K562 (cell line): Measurements from ENCODE around the gene INPP5D. TPM values are rescaled to one million over a fixed set of nuclear protein-coding genes. Genes with fewer than 3 reads are reported as not detected.

ENCODE experiments used
- ATAC-seq: fragments of 200-7000 bp; cut with Tn5 transposase; 3 replicates; pipeline ENCODE4 v1.9.1; 2020; ENCODE audit warnings: moderate library complexity
- BruUV-seq: library from RNA; stranded (reverse); fragments of 400-500 nt; replicated peaks from 2 replicates; lab custom pipeline; 2021; lab: Mats Ljungman, UMichigan
- CTCF ChIA-PET: fragments of 300-600 bp; formaldehyde crosslinking; extraction: SDS; loops from one replicate; lab custom pipeline; 2021; ENCODE audit warnings: low intra/inter-chr PET ratio; lab: Yijun Ruan, JAX
- POLR2A ChIA-PET: fragments of 300-600, 350-650 bp; sonication (Branson Sonifier 250); formaldehyde crosslinking; extraction: SDS; loops from one replicate; lab custom pipeline; 2021; ENCODE audit warnings: antibody characterized with exemption, inconsistent platforms; lab: Yijun Ruan, JAX
- DNase-seq, 4 experiments: peaks; one replicate each; pipeline versions ENCODE4 v3.0.0 to v3.0.0-alpha.2; 2011 to 2018; ENCODE audit warnings: low spot score in 3 of 4, mixed read lengths in 3 of 4; ENCODE audit errors: extremely low read depth in 1 of 4
- FAIRE-seq: peaks from 2 replicates; lab custom pipeline; 2011; peaks lifted over from hg19 to GRCh38; lab: Jason Lieb, UNC
- H2AFZ ChIP-seq: 2 replicates; pipeline ENCODE4 v1.6.0; 2011; ENCODE audit warnings: low read depth, low read length, control low read depth, inconsistent platforms
- H3K27ac ChIP-seq: fragments of 200-600 bp; 3 replicates; pipeline ENCODE4 v1.8.0; 2011; ENCODE audit warnings: low read depth, mild to moderate bottlenecking, control low read depth, inconsistent platforms, low read length, moderate library complexity, mixed read lengths; ENCODE audit errors: extremely low read depth
- H3K27me3 ChIP-seq, 2 experiments: fragments of 300-600 bp in 1 of 2; 2 replicates in 1 of 2; 3 replicates in 1 of 2; pipeline versions ENCODE4 v1.6.0 to v1.8.0; 2011; ENCODE audit warnings: inconsistent platforms in 2 of 2, low read length in 2 of 2, mild to moderate bottlenecking in 1 of 2, mixed read lengths in 1 of 2, moderate library complexity in 1 of 2; ENCODE audit not compliant: control insufficient read depth in 2 of 2, insufficient read depth in 2 of 2
- H3K36me3 ChIP-seq: fragments of 300-600 bp; 3 replicates; pipeline ENCODE4 v1.8.0; 2011; ENCODE audit warnings: mild to moderate bottlenecking, low read length, inconsistent platforms; ENCODE audit not compliant: control insufficient read depth, insufficient read depth
- H3K4me1 ChIP-seq, 2 experiments: fragments of 200-600 bp in 1 of 2; replicated peaks in 1 of 2; 2 replicates in 1 of 2; 3 replicates in 1 of 2; pipeline versions ENCODE4 v1.5.1 to v1.8.0; 2011; ENCODE audit warnings: inconsistent platforms in 2 of 2, low read length in 2 of 2, mild to moderate bottlenecking in 1 of 2, mixed read lengths in 1 of 2, moderate library complexity in 1 of 2; ENCODE audit not compliant: control insufficient read depth in 2 of 2, insufficient read depth in 2 of 2
- H3K4me2 ChIP-seq: 2 replicates; pipeline ENCODE4 v1.6.1; 2011; ENCODE audit warnings: low read length, control low read depth, inconsistent platforms, mixed read lengths; ENCODE audit not compliant: insufficient read depth
- H3K4me3 ChIP-seq: fragments of 200-600 bp; sonication (generic), shearing (Covaris generic); 2 replicates; pipeline ENCODE4 v1.5.1; 2016; ENCODE audit warnings: control low read depth, inconsistent platforms
- H3K79me2 ChIP-seq: fragments of 200-600 bp; 3 replicates; pipeline ENCODE4 v1.8.0; 2011; ENCODE audit warnings: low read length, inconsistent platforms; ENCODE audit not compliant: control insufficient read depth, insufficient read depth
- H3K9ac ChIP-seq, 2 experiments: 2 replicates each; pipeline versions ENCODE4 v1.6.0 to v1.6.1; 2011; ENCODE audit warnings: low read depth in 2 of 2, low read length in 2 of 2, control low read depth in 1 of 2, inconsistent platforms in 1 of 2, mild to moderate bottlenecking in 1 of 2, mixed read lengths in 1 of 2; ENCODE audit not compliant: insufficient read depth in 1 of 2
- H3K9me1 ChIP-seq: one replicate; pipeline ENCODE4 v1.6.0; 2011; ENCODE audit warnings: inconsistent platforms, mild to moderate bottlenecking, low read length, moderate library complexity; ENCODE audit not compliant: control insufficient read depth, insufficient read depth
- H3K9me3 ChIP-seq: replicated peaks from 2 replicates; pipeline ENCODE4 v1.5.1; 2011; ENCODE audit warnings: low read depth, low read length, inconsistent platforms; ENCODE audit not compliant: control insufficient read depth, insufficient read depth
- H4K20me1 ChIP-seq: replicated peaks from 2 replicates; pipeline ENCODE4 v1.6.1; 2011; ENCODE audit warnings: low read length, inconsistent platforms, mixed read lengths; ENCODE audit not compliant: control insufficient read depth, insufficient read depth
- FOXA3 ChIP-seq, 2 experiments: fragments of 450-650 bp in 1 of 2; sonication (generic) in 1 of 2; formaldehyde crosslinking; IDR thresholded peaks in 1 of 2; conservative IDR thresholded peaks in 1 of 2; 2 replicates each; pipeline versions ENCODE4 v1.4.0 to v1.8.0; 2020 to 2022; ENCODE audit warnings: mild to moderate bottlenecking in 2 of 2, missing genetic modification reagents in 1 of 2
- GABPB1 ChIP-seq: sonication (generic); formaldehyde crosslinking; IDR thresholded peaks from 2 replicates; pipeline ENCODE4 v1.8.0; 2022; ENCODE audit warnings: mild to moderate bottlenecking, missing genetic modification reagents
- IRF1 ChIP-seq: sonication (generic); formaldehyde crosslinking; IDR thresholded peaks from 2 replicates; pipeline ENCODE4 v1.8.0; 2022; ENCODE audit warnings: missing genetic modification reagents, mild to moderate bottlenecking, borderline replicate concordance
- KDM5B ChIP-seq: fragments of 200-600 bp; sonication (generic); IDR thresholded peaks from 2 replicates; pipeline ENCODE4 v1.6.1; 2012; ENCODE audit warnings: low read depth, mild to moderate bottlenecking, moderate library complexity, low read length, control low read depth, inconsistent platforms; ENCODE audit not compliant: insufficient replicate concordance
- POLR2AphosphoS2 ChIP-seq: IDR thresholded peaks from 2 replicates; pipeline ENCODE4 v1.6.1; 2012; ENCODE audit warnings: low read length, improper control_type of control experiment
- POLR3G ChIP-seq: IDR thresholded peaks from 2 replicates; pipeline ENCODE4 v1.6.1; 2011; ENCODE audit not compliant: insufficient read length, insufficient replicate concordance; ENCODE audit errors: extremely low read depth
- RAD21 ChIP-seq, 2 experiments: fragments of 250-450 bp in 1 of 2; fragments of 450-650 bp in 1 of 2; sonication (Bioruptor Pico) in 1 of 2; formaldehyde crosslinking in 1 of 2; IDR thresholded peaks in 1 of 2; conservative IDR thresholded peaks in 1 of 2; 2 replicates each; pipeline versions ENCODE4 v1.4.0 to v1.8.0; 2020 to 2022; ENCODE audit warnings: mild to moderate bottlenecking in 2 of 2, moderate library complexity in 1 of 2
- RBM34 ChIP-seq: fragments of 200-400 bp; formaldehyde crosslinking; IDR thresholded peaks from 2 replicates; pipeline ENCODE4 v1.6.1; 2018; ENCODE audit warnings: low read length, borderline replicate concordance; ENCODE audit not compliant: insufficient read depth
- TGIF2 ChIP-seq: sonication (generic); formaldehyde crosslinking; IDR thresholded peaks from 2 replicates; pipeline ENCODE4 v1.8.1; 2022; ENCODE audit warnings: mild to moderate bottlenecking, missing genetic modification reagents, moderate library complexity
- ZBTB9 ChIP-seq: fragments of 450-650 bp; formaldehyde crosslinking; IDR thresholded peaks from 2 replicates; pipeline ENCODE4 v1.4.0; 2020; ENCODE audit warnings: mild to moderate bottlenecking, moderate library complexity
- ZNF232 ChIP-seq: sonication (generic); formaldehyde crosslinking; IDR thresholded peaks from 2 replicates; pipeline ENCODE4 v1.8.0; 2022; ENCODE audit warnings: mild to moderate bottlenecking, missing genetic modification reagents
- WGBS: fragments of 100-300 bp; shearing (Covaris generic); methylation state at CpG from one replicate; pipeline ENCODE4 v1.1.6; 2016; ENCODE audit warnings: low coverage, mixed read lengths; ENCODE audit not compliant: insufficient coverage; ENCODE audit errors: missing lambda C conversion rate; 5-methylcytosine and 5-hydroxymethylcytosine counted together
- in situ Hi-C: fragments of 300-500 bp; cut with MboI; formaldehyde crosslinking; loops from 4 replicates; pipeline ENCODE4 v1.15.0; 2018; ENCODE audit warnings: inconsistent platforms, mixed read lengths
- intact Hi-C: fragments of 100-400 bp; cut with micrococcal nuclease; formaldehyde crosslinking; loops from 2 replicates; pipeline ENCODE4 v1.14.2; 2022
- polyA plus RNA-seq, 8 experiments: library from polyadenylated mRNA; depleted of rRNA in 4 of 8; stranded (reverse) in 5 of 8; unstranded in 3 of 8; fragments of >200 nt; fragmentation: Nextera tagmentation in 2 of 8; fragmentation: Illumina TruSeq in 1 of 8; extraction: Ambion mirVana in 2 of 8; extraction: Trizol in 1 of 8; gene quantifications; 2 replicates each; pipeline versions ENCODE4 v1.2.1 to v1.2.3, GENCODE V29; 2011 to 2014; ENCODE audit warnings: inconsistent platforms in 1 of 8, missing spikeins in 1 of 8
- total RNA-seq, 7 experiments: library from RNA; depleted of rRNA in 6 of 7; stranded (reverse); fragments of >200 nt in 6 of 7; fragmentation: Illumina TruSeq in 2 of 7; extraction: Trizol in 2 of 7; gene quantifications; 2 replicates each; pipeline versions ENCODE4 v1.2.1 to v1.2.3, GENCODE V29; 2011 to 2021; ENCODE audit warnings: low replicate concordance in 1 of 7
- TF ChIP-seq, protein P1 (sequence below): sonication (generic); formaldehyde crosslinking; IDR thresholded peaks from 2 replicates; pipeline ENCODE4 v1.8.0; 2022; ENCODE audit warnings: missing genetic modification reagents, mild to moderate bottlenecking, moderate library complexity, borderline replicate concordance
- TF ChIP-seq, protein P2 (sequence below): sonication (generic); formaldehyde crosslinking; IDR thresholded peaks from 2 replicates; pipeline ENCODE4 v1.8.0; 2022; ENCODE audit warnings: mild to moderate bottlenecking, missing genetic modification reagents

Gene INPP5D
- total and polyA plus RNA-seq, 9 of the 15 experiments (the other 6 are each of a cell fraction or from before 2014, with no cell fraction given) = 0.55 to 6.2 (median 2.2) TPM

GRCh38 chr2:233060501-233060979 is 398 bp downstream of the INPP5D start:
- peak overlapping the region; percentile 90 for H2AFZ ChIP-seq
- TF ChIP-seq, protein P1, sequence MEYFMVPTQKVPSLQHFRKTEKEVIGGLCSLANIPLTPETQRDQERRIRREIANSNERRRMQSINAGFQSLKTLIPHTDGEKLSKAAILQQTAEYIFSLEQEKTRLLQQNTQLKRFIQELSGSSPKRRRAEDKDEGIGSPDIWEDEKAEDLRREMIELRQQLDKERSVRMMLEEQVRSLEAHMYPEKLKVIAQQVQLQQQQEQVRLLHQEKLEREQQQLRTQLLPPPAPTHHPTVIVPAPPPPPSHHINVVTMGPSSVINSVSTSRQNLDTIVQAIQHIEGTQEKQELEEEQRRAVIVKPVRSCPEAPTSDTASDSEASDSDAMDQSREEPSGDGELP = 0 out of 2 replicates have a peak, but pooled peaks have one; percentile 10
- TF ChIP-seq IRF1 (CRISPR knock-in tag) (no peak), RBM34 (no peak), ZNF232 (no peak), ZBTB9 (no peak), POLR3G (no peak), TGIF2 (CRISPR knock-in tag) (no peak), KDM5B (no peak), FOXA3 (CRISPR knock-in tag; conservative IDR thresholded peaks at IDR 0.05 in 1 of 2, IDR thresholded peaks at IDR 0.05 in 1 of 2) (0 out of 4 replicates have a peak, but pooled peaks of 1 of the 2 experiments have one; percentile 33), RAD21 (CRISPR knock-in tag; conservative IDR thresholded peaks at IDR 0.05 in 1 of 2, IDR thresholded peaks at IDR 0.05 in 1 of 2) (no peak), POLR2AphosphoS2 (no peak), GABPB1 (peak; percentile 49; the same call in 1 of the 2 replicates)
- TF ChIP-seq, protein P2, sequence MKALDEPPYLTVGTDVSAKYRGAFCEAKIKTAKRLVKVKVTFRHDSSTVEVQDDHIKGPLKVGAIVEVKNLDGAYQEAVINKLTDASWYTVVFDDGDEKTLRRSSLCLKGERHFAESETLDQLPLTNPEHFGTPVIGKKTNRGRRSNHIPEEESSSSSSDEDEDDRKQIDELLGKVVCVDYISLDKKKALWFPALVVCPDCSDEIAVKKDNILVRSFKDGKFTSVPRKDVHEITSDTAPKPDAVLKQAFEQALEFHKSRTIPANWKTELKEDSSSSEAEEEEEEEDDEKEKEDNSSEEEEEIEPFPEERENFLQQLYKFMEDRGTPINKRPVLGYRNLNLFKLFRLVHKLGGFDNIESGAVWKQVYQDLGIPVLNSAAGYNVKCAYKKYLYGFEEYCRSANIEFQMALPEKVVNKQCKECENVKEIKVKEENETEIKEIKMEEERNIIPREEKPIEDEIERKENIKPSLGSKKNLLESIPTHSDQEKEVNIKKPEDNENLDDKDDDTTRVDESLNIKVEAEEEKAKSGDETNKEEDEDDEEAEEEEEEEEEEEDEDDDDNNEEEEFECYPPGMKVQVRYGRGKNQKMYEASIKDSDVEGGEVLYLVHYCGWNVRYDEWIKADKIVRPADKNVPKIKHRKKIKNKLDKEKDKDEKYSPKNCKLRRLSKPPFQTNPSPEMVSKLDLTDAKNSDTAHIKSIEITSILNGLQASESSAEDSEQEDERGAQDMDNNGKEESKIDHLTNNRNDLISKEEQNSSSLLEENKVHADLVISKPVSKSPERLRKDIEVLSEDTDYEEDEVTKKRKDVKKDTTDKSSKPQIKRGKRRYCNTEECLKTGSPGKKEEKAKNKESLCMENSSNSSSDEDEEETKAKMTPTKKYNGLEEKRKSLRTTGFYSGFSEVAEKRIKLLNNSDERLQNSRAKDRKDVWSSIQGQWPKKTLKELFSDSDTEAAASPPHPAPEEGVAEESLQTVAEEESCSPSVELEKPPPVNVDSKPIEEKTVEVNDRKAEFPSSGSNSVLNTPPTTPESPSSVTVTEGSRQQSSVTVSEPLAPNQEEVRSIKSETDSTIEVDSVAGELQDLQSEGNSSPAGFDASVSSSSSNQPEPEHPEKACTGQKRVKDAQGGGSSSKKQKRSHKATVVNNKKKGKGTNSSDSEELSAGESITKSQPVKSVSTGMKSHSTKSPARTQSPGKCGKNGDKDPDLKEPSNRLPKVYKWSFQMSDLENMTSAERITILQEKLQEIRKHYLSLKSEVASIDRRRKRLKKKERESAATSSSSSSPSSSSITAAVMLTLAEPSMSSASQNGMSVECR (CRISPR knock-in tag) = peak; percentile 10; the same call in 1 of the 2 replicates

More at GRCh38 chr2:233060501-233060979, 398 bp downstream of the INPP5D start:
- BruUV-seq = no TSS peak
- no peaks in the 10 kb centered on the region for H3K36me3 ChIP-seq
- no peaks in the 10 kb centered on the region for H3K9me1 ChIP-seq
- H3K9ac ChIP-seq = peak overlapping the region in 1 of 2 experiments; percentile 77; a peak in 2 of 4 replicates
- WGBS = 87% methylated on average over 8 of the region's 13 CpGs
- no peak for DNase-seq
- in situ Hi-C loops = no loop called here
- ChIA-PET POLR2A (interaction anchor here (0.7 to 1.1 kb wide), 3 partner anchors 12 to 366 kb away, joined by 3 read pairs; no protein-coding TSS in a partner anchor), CTCF (no interaction called here)
- peak overlapping the region; percentile 23 for H3K4me3 ChIP-seq
- no peaks in the 10 kb centered on the region; the same call in 2 of the 3 replicates for H3K79me2 ChIP-seq
- no peaks in the 10 kb centered on the region for H3K27me3 ChIP-seq
- H3K9me3 ChIP-seq = no peaks in the 10 kb centered on the region
- H3K27ac ChIP-seq = no peak overlapping the region; the same call in 2 of the 3 replicates
- H3K4me2 ChIP-seq = peak overlapping the region; percentile 62
- H4K20me1 ChIP-seq = no peaks in the 10 kb centered on the region
- no peak for ATAC-seq
- intact Hi-C loops = no loop called here
- FAIRE-seq = no peak
- H3K4me1 ChIP-seq = peaks cover 13 to 48% of the 10 kb centered on the region in 2 experiments; a peak in 4 of 5 replicates
